ENCODE results near the gene MYO1H.

GRCh38 chr12:109369831-109370230 lies 22.1 kb downstream of the MYO1H start:
- no peak for TF ChIP-seq NFIC (IDR thresholded peaks at IDR 0.05)
- no peak for TF ChIP-seq TAF1 (IDR thresholded peaks at IDR 0.05; ENCODE audit: low read depth)
- no peak for TF ChIP-seq YY1 (IDR thresholded peaks at IDR 0.05; ENCODE audit: low read depth)
- no peak for TF ChIP-seq RAD21 (IDR thresholded peaks at IDR 0.05; ENCODE audit: low read depth)
- no peak for TF ChIP-seq CREB1 (IDR thresholded peaks at IDR 0.05; ENCODE audit: low read depth)
- TF ChIP-seq, protein P1, sequence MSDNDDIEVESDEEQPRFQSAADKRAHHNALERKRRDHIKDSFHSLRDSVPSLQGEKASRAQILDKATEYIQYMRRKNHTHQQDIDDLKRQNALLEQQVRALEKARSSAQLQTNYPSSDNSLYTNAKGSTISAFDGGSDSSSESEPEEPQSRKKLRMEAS (IDR thresholded peaks at IDR 0.05), result no peak
- no peak for TF ChIP-seq CEBPB (IDR thresholded peaks at IDR 0.05)
- no peak for TF ChIP-seq ZBTB7A (IDR thresholded peaks at IDR 0.05; ENCODE audit: low read depth)
- TF ChIP-seq EP300 (IDR thresholded peaks at IDR 0.05; ENCODE audit: borderline replicate concordance), result no peak
- no peak for TF ChIP-seq REST (IDR thresholded peaks at IDR 0.05; ENCODE audit: low read depth)
- TF ChIP-seq TEAD4 (IDR thresholded peaks at IDR 0.05), result no peak
- TF ChIP-seq, protein P2, sequence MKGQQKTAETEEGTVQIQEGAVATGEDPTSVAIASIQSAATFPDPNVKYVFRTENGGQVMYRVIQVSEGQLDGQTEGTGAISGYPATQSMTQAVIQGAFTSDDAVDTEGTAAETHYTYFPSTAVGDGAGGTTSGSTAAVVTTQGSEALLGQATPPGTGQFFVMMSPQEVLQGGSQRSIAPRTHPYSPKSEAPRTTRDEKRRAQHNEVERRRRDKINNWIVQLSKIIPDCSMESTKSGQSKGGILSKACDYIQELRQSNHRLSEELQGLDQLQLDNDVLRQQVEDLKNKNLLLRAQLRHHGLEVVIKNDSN (IDR thresholded peaks at IDR 0.05), result no peak
- no peak for TF ChIP-seq FOXM1 (IDR thresholded peaks at IDR 0.05; ENCODE audit: borderline replicate concordance, low read depth)
- TF ChIP-seq TCF12 (IDR thresholded peaks at IDR 0.05; ENCODE audit: low read depth), result no peak
